WTC11 (cell line): ENCODE measurements around the gene MYH14. TPM values are rescaled to one million over a fixed set of nuclear protein-coding genes. Genes with fewer than 3 reads are reported as not detected.

Experiments
- ATAC-seq: fragments of 200-7000 bp; cut with Tn5 transposase; 2 replicates; pipeline ENCODE4 v1.10.0; 2021; ENCODE audit warnings: mild to moderate bottlenecking, moderate library complexity
- CTCF ChIA-PET: fragments of 300-600 bp; sonication (Branson Sonifier 250); formaldehyde crosslinking; loops from one replicate; lab custom pipeline; 2021; ENCODE audit warnings: antibody characterized with exemption; lab: Charles Lee
- POLR2A ChIA-PET: fragments of 350-600 bp; sonication (Branson Sonifier 250); formaldehyde crosslinking; loops from one replicate; lab custom pipeline; 2021; ENCODE audit warnings: antibody characterized with exemption; lab: Charles Lee
- DNase-seq: peaks from one replicate; pipeline ENCODE4 v3.0.0; 2021; ENCODE audit warnings: low spot score
- H3K27ac Mint-ChIP-seq: 2 replicates; pipeline ENCODE4 v1.8.0; 2021; ENCODE audit warnings: mixed read lengths
- H3K27me3 Mint-ChIP-seq: 2 replicates; pipeline ENCODE4 v1.8.0; 2021; ENCODE audit warnings: low read depth, mild to moderate bottlenecking, moderate library complexity, mixed read lengths
- H3K36me3 Mint-ChIP-seq: 2 replicates; pipeline ENCODE4 v1.8.0; 2021; ENCODE audit warnings: mixed read lengths
- H3K4me1 Mint-ChIP-seq: 2 replicates; pipeline ENCODE4 v1.8.0; 2022; ENCODE audit warnings: mixed read lengths
- H3K4me3 Mint-ChIP-seq: 2 replicates; pipeline ENCODE4 v1.8.0; 2021; ENCODE audit warnings: mild to moderate bottlenecking, moderate library complexity, mixed read lengths
- H3K9me3 Mint-ChIP-seq: 2 replicates; pipeline ENCODE4 v1.8.0; 2021; ENCODE audit warnings: mixed read lengths
- ARID4B ChIP-seq: sonication (generic); formaldehyde crosslinking; IDR thresholded peaks from 2 replicates; pipeline ENCODE4 v1.8.0; 2023; ENCODE audit warnings: missing genetic modification reagents, mild to moderate bottlenecking, borderline replicate concordance
- ATF2 ChIP-seq: sonication (generic); formaldehyde crosslinking; IDR thresholded peaks from 2 replicates; pipeline ENCODE4 v1.8.1; 2022; ENCODE audit warnings: low read depth, missing genetic modification reagents, borderline replicate concordance
- ATF3 ChIP-seq: sonication (generic); formaldehyde crosslinking; conservative IDR thresholded peaks from 2 replicates; pipeline ENCODE4 v1.8.1; 2022; ENCODE audit warnings: mild to moderate bottlenecking, missing genetic modification reagents
- ATF6 ChIP-seq: sonication (generic); formaldehyde crosslinking; IDR thresholded peaks from 2 replicates; pipeline ENCODE4 v1.8.1; 2023; ENCODE audit warnings: mild to moderate bottlenecking, missing genetic modification reagents
- ELF4 ChIP-seq: sonication (generic); formaldehyde crosslinking; IDR thresholded peaks from 2 replicates; pipeline ENCODE4 v1.8.1; 2022; ENCODE audit warnings: low read depth, mild to moderate bottlenecking, moderate library complexity, missing genetic modification reagents
- ETV6 ChIP-seq: sonication (generic); formaldehyde crosslinking; IDR thresholded peaks from 2 replicates; pipeline ENCODE4 v1.8.1; 2022; ENCODE audit warnings: mild to moderate bottlenecking, missing genetic modification reagents
- FOXP4 ChIP-seq: sonication (generic); formaldehyde crosslinking; IDR thresholded peaks from 2 replicates; pipeline ENCODE4 v1.8.0; 2022; ENCODE audit warnings: mild to moderate bottlenecking, missing genetic modification reagents
- GRHL2 ChIP-seq: fragments of 250-450 bp; sonication (Bioruptor Pico); IDR thresholded peaks from 2 replicates; pipeline ENCODE4 v1.8.0; 2022; ENCODE audit warnings: mild to moderate bottlenecking, moderate library complexity; ENCODE audit not compliant: insufficient replicate concordance, severe bottlenecking
- HMGA2 ChIP-seq: fragments of 250-450 bp; sonication (Bioruptor Pico); IDR thresholded peaks from 2 replicates; pipeline ENCODE4 v1.4.0; 2021; ENCODE audit warnings: mild to moderate bottlenecking, moderate library complexity
- MXD4 ChIP-seq: fragments of 250-450 bp; sonication (Bioruptor Pico); IDR thresholded peaks from 2 replicates; pipeline ENCODE4 v1.8.0; 2021; ENCODE audit warnings: mild to moderate bottlenecking, moderate library complexity, borderline replicate concordance
- NFYB ChIP-seq: sonication (generic); formaldehyde crosslinking; conservative IDR thresholded peaks from 2 replicates; pipeline ENCODE4 v1.8.0; 2022; ENCODE audit warnings: low read depth, missing genetic modification reagents
- NR1H2 ChIP-seq: sonication (generic); formaldehyde crosslinking; IDR thresholded peaks from 2 replicates; pipeline ENCODE4 v1.9.0; 2021; ENCODE audit warnings: mild to moderate bottlenecking, moderate library complexity, missing genetic modification reagents
- PRRX2 ChIP-seq: fragments of 250-450 bp; sonication (Bioruptor Pico); IDR thresholded peaks from 2 replicates; pipeline ENCODE4 v1.8.0; 2021; ENCODE audit warnings: mild to moderate bottlenecking
- SP1 ChIP-seq: sonication (generic); formaldehyde crosslinking; conservative IDR thresholded peaks from 2 replicates; pipeline ENCODE4 v1.8.1; 2022; ENCODE audit warnings: missing genetic modification reagents
- TP53 ChIP-seq: sonication (generic); formaldehyde crosslinking; IDR thresholded peaks from 2 replicates; pipeline ENCODE4 v1.8.1; 2023; ENCODE audit warnings: mild to moderate bottlenecking, missing genetic modification reagents
- ZNF232 ChIP-seq: sonication (generic); formaldehyde crosslinking; IDR thresholded peaks from 2 replicates; pipeline ENCODE4 v1.8.0; 2022; ENCODE audit warnings: mild to moderate bottlenecking, missing genetic modification reagents
- ZNF281 ChIP-seq: sonication (generic); formaldehyde crosslinking; IDR thresholded peaks from 2 replicates; pipeline ENCODE4 v1.8.0; 2023; ENCODE audit warnings: mild to moderate bottlenecking, missing genetic modification reagents
- ZNF416 ChIP-seq: fragments of 250-450 bp; sonication (Bioruptor Pico); IDR thresholded peaks from 2 replicates; pipeline ENCODE4 v1.9.0; 2021; ENCODE audit warnings: mild to moderate bottlenecking, inconsistent platforms
- ZNF532 ChIP-seq: fragments of 250-450 bp; sonication (Bioruptor Pico); IDR thresholded peaks from 2 replicates; pipeline ENCODE4 v1.9.0; 2021; ENCODE audit warnings: mild to moderate bottlenecking, borderline replicate concordance
- total RNA-seq: library from RNA; stranded (reverse); gene quantifications from 3 replicates; pipeline ENCODE4 v1.2.3, GENCODE V29; 2021

Gene MYH14
- total RNA-seq, 1 experiment from 2014 or later = 25.8 TPM

GRCh38 chr19:50184196-50184595 is 19.2 kb upstream of the MYH14 start:
- Mint-ChIP-seq H3K4me1 (no peaks in the 10 kb centered on the region), H3K9me3 (peaks cover 14% of the 10 kb centered on the region), H3K36me3 (no peaks in the 10 kb centered on the region), H3K4me3 (no peak overlapping the region), H3K27ac (no peak overlapping the region), H3K27me3 (peaks cover 9% of the 10 kb centered on the region)
- TF ChIP-seq PRRX2 (CRISPR knock-in tag) = no peak
- TF ChIP-seq NFYB (CRISPR knock-in tag) = no peak
- no peak for TF ChIP-seq ELF4
- TF ChIP-seq ZNF232 (CRISPR knock-in tag) = no peak
- TF ChIP-seq NR1H2 (CRISPR knock-in tag) = no peak
- TF ChIP-seq FOXP4 = no peak
- TF ChIP-seq HMGA2 (CRISPR knock-in tag) = no peak
- TF ChIP-seq ARID4B (CRISPR knock-in tag) = no peak
- TF ChIP-seq TP53 (CRISPR knock-in tag) = no peak
- TF ChIP-seq SP1 (CRISPR knock-in tag) = no peak
- no peak for TF ChIP-seq ATF3 (CRISPR knock-in tag)
- CTCF ChIA-PET = no interaction called here
- no peak for ATAC-seq
- no peak for DNase-seq
- POLR2A ChIA-PET = no interaction called here

GRCh38 chr19:50187937-50188336 is 15.5 kb upstream of the MYH14 start:
- no peak for DNase-seq
- Mint-ChIP-seq H3K4me1 (no peaks in the 10 kb centered on the region), H3K9me3 (peaks cover 7% of the 10 kb centered on the region; the same call in 1 of the 2 replicates), H3K4me3 (no peak overlapping the region), H3K27me3 (peaks cover 7% of the 10 kb centered on the region; the same call in 1 of the 2 replicates), H3K27ac (no peak overlapping the region), H3K36me3 (no peaks in the 10 kb centered on the region)
- ATAC-seq = no peak
- ChIA-PET CTCF (no interaction called here), POLR2A (no interaction called here)
- TF ChIP-seq MXD4 (CRISPR knock-in tag) = no peak
- TF ChIP-seq GRHL2 (CRISPR knock-in tag) = no peak
- no peak for TF ChIP-seq ATF2 (CRISPR knock-in tag)
- no peak for TF ChIP-seq ZNF416 (CRISPR knock-in tag)
- TF ChIP-seq ZNF532 (CRISPR knock-in tag) = no peak
- TF ChIP-seq ATF6 (CRISPR knock-in tag) = no peak
- no peak for TF ChIP-seq ZNF281 (CRISPR knock-in tag)
- no peak for TF ChIP-seq ETV6 (CRISPR knock-in tag)
